ENCODE data around the gene SLC44A2. TPM values are rescaled to one million over a fixed set of nuclear protein-coding genes. Genes with fewer than 3 reads are reported as not detected.

SLC44A2 gene
- total and polyA plus RNA-seq, 2 of the 13 experiments (the other 11 are each of a cell fraction or from before 2014, with no cell fraction given), result 2.4 to 5.6 TPM

DNA sequence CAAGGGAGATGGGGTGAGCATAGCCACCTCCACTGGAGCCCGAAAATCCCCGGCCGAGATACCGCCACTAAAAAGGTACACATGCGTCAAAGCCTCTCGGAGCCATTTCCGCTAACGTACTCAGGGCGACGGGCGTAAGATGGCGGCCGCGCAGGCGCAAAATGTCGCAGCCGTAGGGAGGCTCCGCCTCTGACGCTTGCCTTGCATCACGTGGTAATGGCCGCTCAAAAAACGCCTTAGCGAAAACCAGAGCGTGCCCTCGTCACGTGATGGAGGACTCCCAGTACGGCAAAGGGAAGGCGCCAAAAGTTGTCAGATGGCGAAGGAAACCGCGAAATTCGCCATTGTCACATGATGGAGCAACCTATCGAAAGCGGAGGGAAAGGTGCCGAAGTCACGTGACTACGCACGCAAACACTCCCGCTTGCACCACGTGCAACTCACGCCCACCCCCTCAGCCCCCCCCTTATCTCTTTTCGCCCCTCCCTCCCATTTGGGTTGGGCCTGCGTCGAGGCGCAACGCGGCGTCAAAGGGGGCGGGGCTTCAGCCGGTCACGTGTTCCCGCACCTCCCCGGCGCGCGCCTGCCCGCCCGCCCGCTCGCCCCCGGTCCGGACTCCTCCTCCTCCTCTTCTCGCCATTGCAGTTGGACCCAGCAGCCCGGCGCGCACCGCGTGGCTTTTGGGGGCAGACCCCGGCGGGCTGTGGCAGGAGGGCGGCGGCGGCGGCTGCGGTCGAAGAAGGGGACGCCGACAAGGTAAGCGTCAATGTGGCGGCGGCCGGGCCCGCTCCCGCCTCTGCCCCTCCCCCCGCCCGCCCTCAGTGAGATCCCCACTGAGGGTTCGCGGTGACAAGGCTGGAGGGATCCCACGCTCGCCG lies 28.6 kb downstream of the SLC44A2 start, which contains the start of gene ILF3 (continued):
- TF ChIP-seq SMAD1 (CRISPR knock-in tag; IDR thresholded peaks at IDR 0.05; ENCODE audit: borderline replicate concordance, low read depth) (peak; percentile 47; the same call in 1 of the 2 replicates), MTA3 (CRISPR knock-in tag; IDR thresholded peaks at IDR 0.05) (no peak), HNRNPL (IDR thresholded peaks at IDR 0.05; ENCODE audit: low read depth, low read length) (no peak; the same call in 1 of the 2 replicates), ZNF225 (CRISPR knock-in tag; IDR thresholded peaks at IDR 0.05) (no peak), ZNF782 (CRISPR knock-in tag; IDR thresholded peaks at IDR 0.05; ENCODE audit: borderline replicate concordance) (no peak), ZSCAN29 (CRISPR knock-in tag; conservative IDR thresholded peaks at IDR 0.05) (0 out of 2 replicates have a peak, but pooled peaks have one; percentile 33), NFYC (CRISPR knock-in tag; IDR thresholded peaks at IDR 0.05) (peak; percentile 89), SOX6 (IDR thresholded peaks at IDR 0.05) (no peak), SOX6 (CRISPR knock-in tag; IDR thresholded peaks at IDR 0.05) (peak; percentile 86), NCOR1 (IDR thresholded peaks at IDR 0.05; ENCODE audit: borderline replicate concordance, low read length) (no peak), NFIB (CRISPR knock-in tag; IDR thresholded peaks at IDR 0.05; ENCODE audit: borderline replicate concordance) (no peak), ZNF747 (CRISPR knock-in tag; IDR thresholded peaks at IDR 0.05; ENCODE audit: borderline replicate concordance) (peak; percentile 77; the same call in 1 of the 2 replicates), NCOA1 (CRISPR knock-in tag; IDR thresholded peaks at IDR 0.05) (no peak), ZSCAN12 (CRISPR knock-in tag; IDR thresholded peaks at IDR 0.05) (no peak)
- TF ChIP-seq, protein P1, sequence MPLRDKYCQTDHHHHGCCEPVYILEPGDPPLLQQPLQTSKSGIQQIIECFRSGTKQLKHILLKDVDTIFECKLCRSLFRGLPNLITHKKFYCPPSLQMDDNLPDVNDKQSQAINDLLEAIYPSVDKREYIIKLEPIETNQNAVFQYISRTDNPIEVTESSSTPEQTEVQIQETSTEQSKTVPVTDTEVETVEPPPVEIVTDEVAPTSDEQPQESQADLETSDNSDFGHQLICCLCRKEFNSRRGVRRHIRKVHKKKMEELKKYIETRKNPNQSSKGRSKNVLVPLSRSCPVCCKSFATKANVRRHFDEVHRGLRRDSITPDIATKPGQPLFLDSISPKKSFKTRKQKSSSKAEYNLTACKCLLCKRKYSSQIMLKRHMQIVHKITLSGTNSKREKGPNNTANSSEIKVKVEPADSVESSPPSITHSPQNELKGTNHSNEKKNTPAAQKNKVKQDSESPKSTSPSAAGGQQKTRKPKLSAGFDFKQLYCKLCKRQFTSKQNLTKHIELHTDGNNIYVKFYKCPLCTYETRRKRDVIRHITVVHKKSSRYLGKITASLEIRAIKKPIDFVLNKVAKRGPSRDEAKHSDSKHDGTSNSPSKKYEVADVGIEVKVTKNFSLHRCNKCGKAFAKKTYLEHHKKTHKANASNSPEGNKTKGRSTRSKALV (CRISPR knock-in tag; IDR thresholded peaks at IDR 0.05), result no peak
- TF ChIP-seq, protein P2, sequence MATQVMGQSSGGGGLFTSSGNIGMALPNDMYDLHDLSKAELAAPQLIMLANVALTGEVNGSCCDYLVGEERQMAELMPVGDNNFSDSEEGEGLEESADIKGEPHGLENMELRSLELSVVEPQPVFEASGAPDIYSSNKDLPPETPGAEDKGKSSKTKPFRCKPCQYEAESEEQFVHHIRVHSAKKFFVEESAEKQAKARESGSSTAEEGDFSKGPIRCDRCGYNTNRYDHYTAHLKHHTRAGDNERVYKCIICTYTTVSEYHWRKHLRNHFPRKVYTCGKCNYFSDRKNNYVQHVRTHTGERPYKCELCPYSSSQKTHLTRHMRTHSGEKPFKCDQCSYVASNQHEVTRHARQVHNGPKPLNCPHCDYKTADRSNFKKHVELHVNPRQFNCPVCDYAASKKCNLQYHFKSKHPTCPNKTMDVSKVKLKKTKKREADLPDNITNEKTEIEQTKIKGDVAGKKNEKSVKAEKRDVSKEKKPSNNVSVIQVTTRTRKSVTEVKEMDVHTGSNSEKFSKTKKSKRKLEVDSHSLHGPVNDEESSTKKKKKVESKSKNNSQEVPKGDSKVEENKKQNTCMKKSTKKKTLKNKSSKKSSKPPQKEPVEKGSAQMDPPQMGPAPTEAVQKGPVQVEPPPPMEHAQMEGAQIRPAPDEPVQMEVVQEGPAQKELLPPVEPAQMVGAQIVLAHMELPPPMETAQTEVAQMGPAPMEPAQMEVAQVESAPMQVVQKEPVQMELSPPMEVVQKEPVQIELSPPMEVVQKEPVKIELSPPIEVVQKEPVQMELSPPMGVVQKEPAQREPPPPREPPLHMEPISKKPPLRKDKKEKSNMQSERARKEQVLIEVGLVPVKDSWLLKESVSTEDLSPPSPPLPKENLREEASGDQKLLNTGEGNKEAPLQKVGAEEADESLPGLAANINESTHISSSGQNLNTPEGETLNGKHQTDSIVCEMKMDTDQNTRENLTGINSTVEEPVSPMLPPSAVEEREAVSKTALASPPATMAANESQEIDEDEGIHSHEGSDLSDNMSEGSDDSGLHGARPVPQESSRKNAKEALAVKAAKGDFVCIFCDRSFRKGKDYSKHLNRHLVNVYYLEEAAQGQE (IDR thresholded peaks at IDR 0.05; ENCODE audit: borderline replicate concordance in 1 of 2, low read depth in 1 of 2, low read length in 2 of 2), result peak in 1 of 2 experiments; percentile 51; a peak in 1 of 4 replicates
- TF ChIP-seq, protein P3, sequence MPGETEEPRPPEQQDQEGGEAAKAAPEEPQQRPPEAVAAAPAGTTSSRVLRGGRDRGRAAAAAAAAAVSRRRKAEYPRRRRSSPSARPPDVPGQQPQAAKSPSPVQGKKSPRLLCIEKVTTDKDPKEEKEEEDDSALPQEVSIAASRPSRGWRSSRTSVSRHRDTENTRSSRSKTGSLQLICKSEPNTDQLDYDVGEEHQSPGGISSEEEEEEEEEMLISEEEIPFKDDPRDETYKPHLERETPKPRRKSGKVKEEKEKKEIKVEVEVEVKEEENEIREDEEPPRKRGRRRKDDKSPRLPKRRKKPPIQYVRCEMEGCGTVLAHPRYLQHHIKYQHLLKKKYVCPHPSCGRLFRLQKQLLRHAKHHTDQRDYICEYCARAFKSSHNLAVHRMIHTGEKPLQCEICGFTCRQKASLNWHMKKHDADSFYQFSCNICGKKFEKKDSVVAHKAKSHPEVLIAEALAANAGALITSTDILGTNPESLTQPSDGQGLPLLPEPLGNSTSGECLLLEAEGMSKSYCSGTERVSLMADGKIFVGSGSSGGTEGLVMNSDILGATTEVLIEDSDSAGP (CRISPR knock-in tag; IDR thresholded peaks at IDR 0.05; ENCODE audit: borderline replicate concordance), result peak; percentile 81; the same call in 1 of the 2 replicates
- TF ChIP-seq, protein P4, sequence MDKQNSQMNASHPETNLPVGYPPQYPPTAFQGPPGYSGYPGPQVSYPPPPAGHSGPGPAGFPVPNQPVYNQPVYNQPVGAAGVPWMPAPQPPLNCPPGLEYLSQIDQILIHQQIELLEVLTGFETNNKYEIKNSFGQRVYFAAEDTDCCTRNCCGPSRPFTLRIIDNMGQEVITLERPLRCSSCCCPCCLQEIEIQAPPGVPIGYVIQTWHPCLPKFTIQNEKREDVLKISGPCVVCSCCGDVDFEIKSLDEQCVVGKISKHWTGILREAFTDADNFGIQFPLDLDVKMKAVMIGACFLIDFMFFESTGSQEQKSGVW (CRISPR knock-in tag; IDR thresholded peaks at IDR 0.05; ENCODE audit: borderline replicate concordance), result no peak
- TF ChIP-seq, protein P5, sequence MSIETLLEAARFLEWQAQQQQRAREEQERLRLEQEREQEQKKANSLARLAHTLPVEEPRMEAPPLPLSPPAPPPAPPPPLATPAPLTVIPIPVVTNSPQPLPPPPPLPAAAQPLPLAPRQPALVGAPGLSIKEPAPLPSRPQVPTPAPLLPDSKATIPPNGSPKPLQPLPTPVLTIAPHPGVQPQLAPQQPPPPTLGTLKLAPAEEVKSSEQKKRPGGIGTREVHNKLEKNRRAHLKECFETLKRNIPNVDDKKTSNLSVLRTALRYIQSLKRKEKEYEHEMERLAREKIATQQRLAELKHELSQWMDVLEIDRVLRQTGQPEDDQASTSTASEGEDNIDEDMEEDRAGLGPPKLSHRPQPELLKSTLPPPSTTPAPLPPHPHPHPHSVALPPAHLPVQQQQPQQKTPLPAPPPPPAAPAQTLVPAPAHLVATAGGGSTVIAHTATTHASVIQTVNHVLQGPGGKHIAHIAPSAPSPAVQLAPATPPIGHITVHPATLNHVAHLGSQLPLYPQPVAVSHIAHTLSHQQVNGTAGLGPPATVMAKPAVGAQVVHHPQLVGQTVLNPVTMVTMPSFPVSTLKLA (IDR thresholded peaks at IDR 0.05), result peak; percentile 97

Measured in HepG2 (cell line).